Colonic mucosa (tissue), 4 donors: Measurements from ENCODE around the gene SNRK. TPM values are rescaled to one million over a fixed set of nuclear protein-coding genes. Genes with fewer than 3 reads are reported as not detected.

Experiments used
- DNase-seq: peaks from one replicate; pipeline ENCODE4 v3.0.0-alpha.2; 2020
- H3K27ac ChIP-seq: fragments of 200-600 bp; one replicate; pipeline ENCODE4 v1.8.0; 2021
- H3K27me3 ChIP-seq: fragments of 200-600 bp; one replicate; pipeline ENCODE4 v1.8.0; 2021
- H3K36me3 ChIP-seq: fragments of 200-600 bp; one replicate; pipeline ENCODE4 v1.8.0; 2021
- H3K4me1 ChIP-seq: fragments of 200-600 bp; one replicate; pipeline ENCODE4 v1.8.0; 2021; ENCODE audit warnings: mild to moderate bottlenecking
- H3K4me3 ChIP-seq: fragments of 200-600 bp; one replicate; pipeline ENCODE4 v1.8.0; 2021
- H3K9ac ChIP-seq, 2 donors: one replicate each; pipeline ENCODE4 v1.7.0; 2013; ENCODE audit warnings: control low read depth in 2 of 2, low read depth in 2 of 2, low read length in 2 of 2
- H3K9me3 ChIP-seq: fragments of 200-600 bp; one replicate; pipeline ENCODE4 v1.8.0; 2021
- CTCF ChIP-seq: fragments of 200-600 bp; IDR thresholded peaks from one replicate; pipeline ENCODE4 v1.8.0; 2022; ENCODE audit warnings: antibody characterized with exemption, mild to moderate bottlenecking
- intact Hi-C: fragments of 100-400 bp; cut with DNase I; formaldehyde crosslinking; loops from one replicate; pipeline ENCODE4 v1.14.1; 2022
- total RNA-seq, 2 donors: library from RNA; stranded (reverse); fragmentation: NEBNext Ultra II Directional in 1 of 2; extraction: Animal tissue kit (Norgen Biotek cat#: 25700) in 1 of 2; gene quantifications; one replicate each; pipeline ENCODE4 v1.2.1, GENCODE V29; 2021
- donor health status: healthy.
- donor health status: DM: no; HTN: no; CAD: no.
- donor health status: DM: no; HTN: no; CAD: no.

Gene SNRK
- total RNA-seq, 2 donors from 2014 or later = 19.7 to 48.2 TPM

- no peak for TF ChIP-seq CTCF
- H3K4me3 ChIP-seq = no peak overlapping the region
- H3K9me3 ChIP-seq = no peaks in the 10 kb centered on the region
- H3K9ac ChIP-seq = no peak overlapping the region
- H3K27me3 ChIP-seq = no peaks in the 10 kb centered on the region
- no peak overlapping the region for H3K27ac ChIP-seq
- no peak for DNase-seq
- H3K36me3 ChIP-seq = no peaks in the 10 kb centered on the region
- no peaks in the 10 kb centered on the region for H3K4me1 ChIP-seq
- intact Hi-C loops = no loop called here
These were observed 40.7 kb downstream of the SNRK start for GRCh38 chr3:43326891-43327581.

- no peak overlapping the region for H3K9ac ChIP-seq
- H3K36me3 ChIP-seq = no peaks in the 10 kb centered on the region
- no peaks in the 10 kb centered on the region for H3K9me3 ChIP-seq
- TF ChIP-seq CTCF = no peak
- intact Hi-C loops = no loop called here
- H3K4me1 ChIP-seq = no peaks in the 10 kb centered on the region
- no peak overlapping the region for H3K4me3 ChIP-seq
- no peak overlapping the region for H3K27ac ChIP-seq
- DNase-seq = no peak
- no peaks in the 10 kb centered on the region for H3K27me3 ChIP-seq
These were observed 41.2 kb downstream of the SNRK start for GRCh38 chr3:43327582-43327979.

- no peak for DNase-seq
- Histone ChIP-seq H3K9me3 (no peaks in the 10 kb centered on the region), H3K4me3 (no peak overlapping the region), H3K27me3 (no peaks in the 10 kb centered on the region), H3K4me1 (no peaks in the 10 kb centered on the region), H3K36me3 (no peaks in the 10 kb centered on the region), H3K9ac (no peak overlapping the region), H3K27ac (no peak overlapping the region)
- no peak for TF ChIP-seq CTCF
- intact Hi-C loops = no loop called here
These were observed 42.3 kb downstream of the SNRK start for GRCh38 chr3:43328653-43329052.

- H3K4me1 ChIP-seq = no peaks in the 10 kb centered on the region
- no peak for TF ChIP-seq CTCF
- no peaks in the 10 kb centered on the region for H3K36me3 ChIP-seq
- intact Hi-C loops = no loop called here
- no peaks in the 10 kb centered on the region for H3K27me3 ChIP-seq
- H3K4me3 ChIP-seq = no peak overlapping the region
- no peak for DNase-seq
- no peak overlapping the region for H3K9ac ChIP-seq
- no peak overlapping the region for H3K27ac ChIP-seq
- no peaks in the 10 kb centered on the region for H3K9me3 ChIP-seq
These were observed 44.6 kb downstream of the SNRK start for GRCh38 chr3:43330981-43331380.

- no peak for DNase-seq
- no peak for TF ChIP-seq CTCF
These were observed 45.0 kb downstream of the SNRK start for GRCh38 chr3:43331381-43331780.

More at GRCh38 chr3:43331381-43331780, 45.0 kb downstream of the SNRK start:
- H3K4me3 ChIP-seq = no peak overlapping the region
- intact Hi-C loops = no loop called here
- H3K9ac ChIP-seq = no peak overlapping the region
- H3K9me3 ChIP-seq = no peaks in the 10 kb centered on the region
- H3K4me1 ChIP-seq = no peaks in the 10 kb centered on the region
- no peaks in the 10 kb centered on the region for H3K27me3 ChIP-seq
- no peaks in the 10 kb centered on the region for H3K36me3 ChIP-seq
- H3K27ac ChIP-seq = no peak overlapping the region
